GM13977 (cell line): ENCODE measurements around the gene DOK5.
A peak's percentile ranks its signal among the peaks of the same experiment; 100 is the strongest.
"Not testable (repeated sequence)": the region's sequence is repeated elsewhere in the genome, so short reads cannot be mapped to it uniquely, and the experiment has no call there.

Source experiments
- DNase-seq: peaks from one replicate; pipeline ENCODE4 v3.0.0; 2012; ENCODE audit warnings: low spot score
- in situ Hi-C: fragments of 300-500 bp; cut with MboI; formaldehyde crosslinking; loops from one replicate; pipeline ENCODE4 v1.12.0; 2022; ENCODE audit warnings: low sequenced_read_pairs, low pct_unique_long_range_greater_than_20kb, mixed read lengths, inconsistent platforms; ENCODE audit not compliant: unreplicated experiment
- TF ChIP-seq, protein P1 (sequence below): IDR thresholded peaks from 2 replicates; pipeline ENCODE4 v1.5.1; 2012; ENCODE audit warnings: mild to moderate bottlenecking, control low read depth; ENCODE audit not compliant: insufficient read depth; ENCODE audit errors: extremely low read depth, missing control alignments

Gene DOK5

GRCh38 chr20:54474866-54475265 is 527 bp upstream of the DOK5 start:
- in situ Hi-C loops, result no loop called here
- DNase-seq, result peak; percentile 20
- TF ChIP-seq, protein P1, sequence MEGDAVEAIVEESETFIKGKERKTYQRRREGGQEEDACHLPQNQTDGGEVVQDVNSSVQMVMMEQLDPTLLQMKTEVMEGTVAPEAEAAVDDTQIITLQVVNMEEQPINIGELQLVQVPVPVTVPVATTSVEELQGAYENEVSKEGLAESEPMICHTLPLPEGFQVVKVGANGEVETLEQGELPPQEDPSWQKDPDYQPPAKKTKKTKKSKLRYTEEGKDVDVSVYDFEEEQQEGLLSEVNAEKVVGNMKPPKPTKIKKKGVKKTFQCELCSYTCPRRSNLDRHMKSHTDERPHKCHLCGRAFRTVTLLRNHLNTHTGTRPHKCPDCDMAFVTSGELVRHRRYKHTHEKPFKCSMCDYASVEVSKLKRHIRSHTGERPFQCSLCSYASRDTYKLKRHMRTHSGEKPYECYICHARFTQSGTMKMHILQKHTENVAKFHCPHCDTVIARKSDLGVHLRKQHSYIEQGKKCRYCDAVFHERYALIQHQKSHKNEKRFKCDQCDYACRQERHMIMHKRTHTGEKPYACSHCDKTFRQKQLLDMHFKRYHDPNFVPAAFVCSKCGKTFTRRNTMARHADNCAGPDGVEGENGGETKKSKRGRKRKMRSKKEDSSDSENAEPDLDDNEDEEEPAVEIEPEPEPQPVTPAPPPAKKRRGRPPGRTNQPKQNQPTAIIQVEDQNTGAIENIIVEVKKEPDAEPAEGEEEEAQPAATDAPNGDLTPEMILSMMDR, result no peak

DNA sequence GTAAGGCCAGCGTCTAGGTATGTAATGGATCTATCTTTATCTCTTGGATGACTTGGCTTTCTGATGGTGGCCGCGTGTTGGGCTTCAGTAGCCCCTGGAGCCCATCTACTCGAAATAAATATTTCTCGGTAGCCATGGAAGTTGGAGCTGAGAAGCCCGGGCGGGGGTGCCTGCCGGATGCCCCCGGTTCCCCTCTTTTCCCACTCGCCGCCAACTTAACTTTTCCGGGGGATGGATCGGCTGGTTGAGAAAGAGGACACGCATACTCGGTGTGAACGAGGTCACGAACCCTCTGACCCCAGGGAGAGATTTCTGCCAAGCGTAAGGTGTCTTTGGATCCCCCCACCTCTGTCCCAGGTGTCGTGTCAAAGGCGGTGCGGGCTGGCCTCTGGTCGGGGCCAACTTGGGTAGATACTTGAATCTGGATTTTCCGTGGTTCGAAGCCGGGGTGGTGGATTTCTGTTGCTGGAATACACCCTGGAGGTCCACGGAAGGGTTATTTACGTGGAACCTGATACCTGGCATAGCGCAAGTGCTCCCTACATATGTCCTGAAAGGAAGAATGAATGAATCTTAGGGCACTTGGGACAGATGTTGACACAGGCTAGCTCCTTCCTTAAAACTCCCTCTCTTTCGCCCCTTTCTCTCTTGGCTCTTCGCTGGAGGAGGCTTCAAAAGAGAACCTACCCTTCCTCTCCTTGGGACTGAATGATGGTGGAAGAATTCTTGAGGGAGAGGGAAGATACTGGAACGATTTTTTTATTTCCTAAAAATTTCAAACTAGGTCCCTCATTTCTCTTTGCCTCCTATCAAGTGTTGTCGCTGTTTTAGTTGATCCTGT is 996 bp downstream of the DOK5 start:
- in situ Hi-C loops, result no loop called here
- DNase-seq, result peak; percentile 14

DNA sequence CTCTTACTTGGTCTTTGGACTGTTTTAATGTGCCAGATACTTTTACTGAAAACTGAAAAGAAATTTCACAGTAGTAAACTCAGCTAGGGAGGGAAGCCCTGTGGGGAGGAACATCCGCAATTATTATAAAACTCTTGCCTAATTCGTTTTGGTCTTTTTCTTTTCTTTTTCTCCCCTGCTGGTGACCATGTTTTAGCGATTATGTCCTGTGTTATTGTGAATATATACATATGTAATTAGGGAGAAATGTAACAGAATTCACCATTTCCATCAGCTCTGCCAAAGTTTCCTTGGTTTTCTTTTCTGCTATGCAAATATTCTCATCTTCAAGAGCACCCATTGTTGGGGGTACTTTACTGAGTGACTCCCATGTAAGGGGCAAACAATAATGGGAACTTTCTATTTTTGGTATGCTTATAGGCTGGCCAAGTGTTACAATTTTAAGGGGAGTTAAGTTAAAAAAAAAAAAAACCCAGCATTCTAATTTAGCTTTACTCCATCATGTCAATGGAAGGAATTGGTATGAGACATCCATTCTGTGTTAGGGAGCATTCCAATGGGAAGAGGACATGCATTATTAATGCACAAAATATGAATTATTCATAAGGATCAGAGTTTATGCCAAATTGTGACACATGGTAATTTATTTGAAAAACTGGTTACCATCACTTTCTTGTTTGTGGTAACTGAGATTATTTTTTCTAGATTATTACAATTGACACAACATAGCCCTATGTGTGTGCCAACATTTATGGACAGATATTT is 2.0 kb downstream of the DOK5 start:
- TF ChIP-seq, protein P1, result no peak
- DNase-seq, result no peak
- in situ Hi-C loops, result no loop called here

More for the DNA sequence above, 996 bp downstream of the DOK5 start:
- TF ChIP-seq, protein P1, result no peak

GRCh38 chr20:54479138-54479906 is 3.9 kb downstream of the DOK5 start:
- TF ChIP-seq, protein P1, result peak; percentile 18
- in situ Hi-C loops, result no loop called here
- DNase-seq, result no peak

- in situ Hi-C loops, DNase-seq: not testable (repeated sequence)
Observed at GRCh38 chr20:54479937-54480336, 4.5 kb downstream of the DOK5 start.

- DNase-seq, result no peak
- in situ Hi-C loops, result no loop called here
- TF ChIP-seq, protein P1, result no peak
Observed at GRCh38 chr20:54481442-54481841, 6.0 kb downstream of the DOK5 start.
